Amniotic stem cell (primary cell): ENCODE data around the gene NUP62CL.
"Not testable (repeated sequence)": the region's sequence is repeated elsewhere in the genome, so short reads cannot be mapped to it uniquely, and the experiment has no call there.

Experiments used
- DNase-seq: peaks from one replicate; lab custom pipeline; 2025; lab: John Stamatoyannopoulos, UW

The NUP62CL gene

DNA sequence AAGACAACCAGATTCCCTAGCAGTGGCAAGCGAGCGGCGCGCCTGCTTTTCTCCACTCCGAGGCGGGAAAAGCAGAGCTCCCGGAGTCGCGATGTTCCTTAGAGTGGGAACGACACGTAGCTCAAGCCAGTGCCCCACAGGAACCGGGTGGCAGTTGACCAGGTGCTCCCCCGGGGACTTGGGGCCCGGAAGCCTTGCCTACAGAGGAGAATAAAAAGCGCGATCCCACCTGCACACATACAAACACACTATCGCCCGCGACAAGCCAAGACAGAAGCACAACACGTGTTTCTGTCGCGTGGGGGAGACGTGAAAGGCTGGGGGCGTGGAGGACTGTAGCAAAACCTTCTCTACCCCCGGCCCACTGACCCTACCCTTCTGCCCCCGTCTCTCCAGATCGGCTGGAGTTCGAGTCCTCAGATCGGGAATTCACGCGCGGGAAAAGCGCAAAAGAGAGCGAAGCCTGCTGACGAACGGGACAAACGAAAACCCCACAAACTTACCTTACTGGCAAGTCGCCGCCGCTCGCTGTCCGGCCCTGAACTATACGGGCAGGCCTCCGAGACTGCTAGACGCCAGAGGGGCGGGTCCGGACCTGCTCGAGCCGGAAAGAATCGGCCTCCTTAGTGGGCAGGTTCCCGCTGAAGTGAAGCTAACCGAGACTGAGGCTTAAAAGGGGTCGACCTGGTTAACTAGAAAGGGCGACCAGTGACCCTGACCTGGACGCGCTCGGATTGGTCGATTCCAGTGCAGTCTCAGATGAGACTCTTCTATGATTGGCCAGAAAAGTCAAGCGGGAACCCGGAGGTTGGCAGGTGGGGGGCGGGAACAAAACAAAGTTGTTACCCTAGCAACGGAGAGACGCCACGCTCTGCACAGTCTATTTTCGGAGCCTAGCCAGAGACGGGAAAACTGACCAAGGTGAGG is at the start of gene NUP62CL, which contains the start of gene DNAAF6:
TSS of gene NUP62CL (minus strand) at position 664 of the 927 bp plus-strand sequence. CDS start 31,287 bp downstream, outside the sequence.
TSS of gene DNAAF6 (plus strand) at position 842 of the 927 bp plus-strand sequence. CDS start 6,265 bp downstream, outside the sequence.
- DNase-seq, result no peak

GRCh38 chrX:107228486-107228819 is 22.2 kb upstream of the NUP62CL start:
- no peak for DNase-seq

- DNase-seq, result no peak
These were observed 21.7 kb upstream of the NUP62CL start for GRCh38 chrX:107227780-107228485.

DNA sequence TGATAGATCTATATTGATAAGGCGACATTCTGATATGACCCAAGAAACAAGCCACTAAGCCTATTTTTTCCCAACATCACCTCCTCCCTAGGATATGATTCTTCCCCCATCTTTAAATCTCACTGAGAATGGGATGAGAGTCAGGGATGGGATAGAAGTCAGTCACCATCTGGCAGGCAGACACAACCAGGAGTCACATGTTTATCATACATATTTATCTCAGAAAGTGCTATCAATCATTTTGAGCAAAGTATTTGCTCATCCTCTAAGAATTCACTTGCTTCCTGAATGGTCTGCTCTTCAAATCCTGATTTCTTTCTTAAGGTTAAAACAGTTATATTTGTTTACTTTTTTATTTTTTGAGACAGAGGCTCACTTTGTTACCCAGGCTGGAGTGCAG is 20.5 kb upstream of the NUP62CL start:
- no peak for DNase-seq

- DNase-seq, result no peak
These were observed 7.2 kb upstream of the NUP62CL start for GRCh38 chrX:107213477-107213876.

GRCh38 chrX:107207943-107208342 is 1.7 kb upstream of the NUP62CL start:
- DNase-seq, result no peak

DNA sequence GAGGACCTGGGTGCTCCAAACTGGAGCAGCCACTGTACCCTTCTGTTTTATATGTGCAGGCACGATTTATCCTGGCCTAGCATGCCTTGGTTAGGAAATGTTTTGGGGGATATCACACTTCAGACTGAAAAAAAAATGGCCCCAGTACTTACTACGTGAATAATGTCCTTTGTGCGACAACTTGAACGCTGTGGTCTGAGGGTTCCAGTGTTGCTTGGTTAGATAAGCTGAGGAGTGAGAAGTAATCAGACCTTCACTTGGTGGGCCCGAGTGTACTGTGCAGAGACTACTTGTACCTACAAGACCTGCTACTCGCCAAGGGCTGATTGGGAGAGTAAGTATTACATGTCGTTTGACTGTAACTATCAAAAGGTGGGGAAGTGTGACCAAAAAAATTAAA is 856 bp upstream of the NUP62CL start:
- DNase-seq, result no peak

- no peak for DNase-seq
These were observed 448 bp upstream of the NUP62CL start for GRCh38 chrX:107206697-107207065.

- no peak for DNase-seq
These were observed 2.1 kb downstream of the NUP62CL start for GRCh38 chrX:107204068-107204605.

DNA sequence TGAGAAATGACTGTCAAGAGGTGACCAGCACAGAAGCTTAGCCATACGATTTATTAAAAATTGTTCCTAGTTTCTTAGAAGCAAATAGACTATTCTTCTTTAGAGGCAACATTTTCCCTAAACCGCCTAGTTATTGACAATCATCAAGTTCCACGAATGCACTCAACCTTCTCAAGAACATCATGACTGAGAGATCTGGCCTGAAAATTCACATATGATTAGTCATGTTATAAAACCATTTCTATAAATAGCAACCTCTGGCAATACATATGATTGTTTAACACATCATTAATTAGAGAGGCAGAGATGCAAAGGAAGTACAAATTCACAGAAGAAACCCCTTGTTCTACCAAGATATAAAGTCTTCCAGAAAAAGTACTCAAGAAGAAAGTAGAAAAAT is 6.7 kb downstream of the NUP62CL start:
- no peak for DNase-seq

- not testable (repeated sequence) for DNase-seq
These were observed 8.2 kb downstream of the NUP62CL start for GRCh38 chrX:107198074-107198473.

DNA sequence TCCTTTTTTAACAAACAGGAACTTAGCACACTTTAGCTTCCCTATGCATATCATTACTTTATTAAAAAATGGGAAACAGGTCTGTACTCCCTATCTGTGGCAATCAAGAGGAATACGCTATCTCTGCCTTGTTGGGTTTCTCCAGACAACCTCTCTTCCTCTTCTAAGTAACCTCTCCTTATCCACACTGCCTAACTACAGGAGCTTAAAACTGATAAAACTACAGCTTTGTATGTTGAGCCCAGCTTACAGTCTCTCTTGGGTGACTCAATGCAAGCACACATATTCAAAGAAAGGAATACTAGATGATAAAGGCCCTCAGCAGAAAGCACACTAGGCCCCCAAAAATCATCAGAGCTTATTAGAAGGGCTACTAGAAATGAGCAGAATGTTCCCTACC is 8.9 kb downstream of the NUP62CL start:
- no peak for DNase-seq

GRCh38 chrX:107171369-107172102 is 34.7 kb downstream of the NUP62CL start:
- DNase-seq, result no peak

- no peak for DNase-seq
These were observed 37.5 kb downstream of the NUP62CL start for GRCh38 chrX:107168712-107169111.

DNA sequence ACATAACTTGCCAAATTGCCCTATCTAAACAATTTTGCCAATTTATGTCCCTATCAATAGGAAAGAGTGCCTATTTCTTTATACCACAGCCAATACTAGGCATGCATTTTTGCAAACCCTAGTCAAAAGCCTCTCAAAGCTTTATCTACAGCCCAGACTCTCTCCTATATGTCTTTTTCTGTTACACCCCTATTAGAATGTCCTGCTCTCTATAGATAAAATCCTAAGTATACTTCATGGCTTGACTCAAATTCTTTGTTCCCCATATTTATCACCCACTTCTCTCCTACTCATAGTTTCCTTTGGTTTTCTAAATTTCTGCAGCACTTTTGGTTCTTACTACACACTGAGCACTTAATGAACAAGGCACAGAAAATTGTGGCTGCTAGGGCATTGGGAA is 38.0 kb downstream of the NUP62CL start:
- DNase-seq, result no peak

- DNase-seq, result no peak
These were observed 38.9 kb downstream of the NUP62CL start for GRCh38 chrX:107167163-107167921.

GRCh38 chrX:107157618-107158017 is 48.6 kb downstream of the NUP62CL start:
- not testable (repeated sequence) for DNase-seq

- DNase-seq, result not testable (repeated sequence)
These were observed 50.4 kb downstream of the NUP62CL start for GRCh38 chrX:107155621-107156430.

- no peak for DNase-seq
These were observed 51.2 kb downstream of the NUP62CL start for GRCh38 chrX:107154787-107155620.

DNA sequence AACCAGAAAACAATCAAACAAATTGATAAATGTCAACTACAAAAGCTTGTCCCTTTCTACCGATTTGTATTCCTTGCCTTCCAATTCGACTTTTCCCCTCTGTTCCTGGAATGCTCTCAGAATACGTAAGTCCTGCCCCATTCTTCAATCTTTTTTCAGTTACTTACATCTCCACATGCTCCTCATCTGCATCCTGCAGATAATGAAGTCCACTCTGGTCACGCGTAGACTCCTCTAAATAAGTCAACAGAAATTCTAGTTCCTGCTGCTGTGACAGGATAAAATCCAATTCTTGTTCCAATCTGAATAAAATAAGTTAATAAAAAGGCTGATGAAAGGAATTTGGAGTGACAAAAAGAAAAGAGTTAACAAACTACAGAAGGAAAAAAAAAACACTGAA is 53.2 kb downstream of the NUP62CL start:
- no peak for DNase-seq
